Jurkat, Clone E6-1 (cell line): ENCODE results near the gene TCF7L2.
"Not testable (repeated sequence)": the region's sequence is repeated elsewhere in the genome, so short reads cannot be mapped to it uniquely, and the experiment has no call there.

Experiments used
- DNase-seq: peaks from one replicate; pipeline ENCODE4 v3.0.0-alpha.2; 2011; ENCODE audit warnings: low read depth, low spot score
- H3K4me3 ChIP-seq: 2 replicates; pipeline ENCODE4 v1.5.1; 2011; ENCODE audit warnings: mild to moderate bottlenecking, low read length, control low read depth, moderate library complexity

The TCF7L2 gene

DNA sequence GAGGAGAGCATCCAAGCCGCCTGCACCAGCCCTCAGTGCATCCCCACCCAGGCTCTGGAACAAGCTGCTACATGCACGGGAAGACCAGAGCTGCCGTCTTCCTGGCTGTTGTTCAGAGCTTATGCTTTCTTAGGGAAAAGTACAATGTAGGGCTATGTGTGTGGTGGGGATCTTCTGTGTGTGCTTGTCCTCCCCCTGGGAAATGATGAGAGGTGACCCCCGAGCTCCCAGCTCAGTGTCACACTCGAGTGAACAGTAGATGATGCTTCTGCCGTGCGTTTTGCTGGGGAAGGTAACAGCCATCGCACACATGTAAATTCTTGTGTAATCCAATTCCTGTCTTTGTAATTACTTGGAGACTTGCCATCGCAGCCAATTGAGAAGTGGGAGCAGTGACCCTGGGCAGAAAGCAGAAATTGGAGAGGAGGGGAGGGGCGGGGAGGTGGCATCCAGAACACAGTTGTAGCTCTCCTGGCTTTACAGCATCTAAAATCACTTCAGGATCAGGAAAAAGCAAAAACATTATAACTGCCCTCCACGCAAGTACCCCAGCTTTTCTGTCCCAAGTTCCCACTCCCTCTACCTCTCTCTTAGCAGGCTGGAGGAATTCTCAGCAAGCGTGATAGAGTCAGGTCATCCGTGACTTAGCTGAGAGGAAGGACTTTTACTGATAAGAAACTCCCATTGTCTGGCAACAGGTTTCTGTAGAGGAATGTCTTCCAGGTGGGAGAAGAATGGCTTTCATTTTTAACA, 149.6 kb downstream of the TCF7L2 start:
- no peak for DNase-seq
- H3K4me3 ChIP-seq, result no peak overlapping the region

DNA sequence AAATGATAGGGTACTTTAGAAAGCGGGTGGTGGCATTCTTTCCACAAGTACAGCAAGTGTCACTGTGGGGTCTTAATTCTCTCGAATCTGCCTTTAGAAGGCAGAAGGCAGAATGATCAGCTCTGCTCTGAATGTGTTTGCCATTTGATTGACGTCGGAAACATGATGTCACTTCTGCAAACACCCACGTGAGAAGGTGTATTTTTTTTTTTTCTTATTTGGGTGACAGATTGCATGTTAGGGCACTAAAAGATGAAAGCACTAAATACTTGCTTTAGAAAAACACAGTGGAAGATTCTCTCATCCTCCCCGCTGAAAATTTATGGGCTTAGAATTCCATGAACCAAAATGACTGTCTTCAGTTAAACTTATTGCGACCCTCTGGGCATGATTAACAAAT, 150.2 kb downstream of the TCF7L2 start:
- DNase-seq, result no peak
- no peak overlapping the region for H3K4me3 ChIP-seq

DNA sequence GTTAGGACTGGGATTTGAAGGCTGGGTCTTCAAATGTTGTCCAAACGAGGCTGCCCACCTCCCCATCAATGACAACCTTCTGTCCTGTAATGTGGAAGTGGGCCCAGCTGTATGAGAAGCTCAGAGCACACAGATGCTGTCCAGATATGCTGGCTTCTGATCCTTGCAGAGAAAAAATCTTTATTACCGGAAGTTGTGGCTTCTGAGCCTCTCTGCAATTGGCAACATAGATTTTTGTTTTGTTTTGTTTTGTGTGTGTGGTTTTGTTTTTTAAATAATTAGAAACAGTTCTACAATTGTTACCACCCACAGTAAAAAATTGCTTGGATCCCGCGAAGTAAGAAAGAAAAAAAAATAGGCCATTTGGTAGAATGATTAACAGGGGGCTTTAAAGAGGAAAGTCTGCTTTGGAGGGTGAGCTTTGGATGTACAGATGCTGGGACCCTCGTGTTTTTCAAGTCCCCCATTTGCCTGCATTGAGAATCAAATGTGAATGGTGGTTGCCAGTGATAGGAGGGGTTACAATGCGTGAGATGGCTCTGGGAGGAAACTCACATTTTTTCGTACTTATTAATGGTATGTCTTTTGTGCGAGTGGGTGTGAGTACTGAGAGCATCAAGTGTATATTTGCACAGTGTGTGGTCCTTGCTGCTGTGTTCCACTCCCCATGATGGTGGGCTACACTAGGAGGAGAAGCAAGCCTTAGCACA, 153.2 kb downstream of the TCF7L2 start:
- H3K4me3 ChIP-seq, result no peak overlapping the region

DNA sequence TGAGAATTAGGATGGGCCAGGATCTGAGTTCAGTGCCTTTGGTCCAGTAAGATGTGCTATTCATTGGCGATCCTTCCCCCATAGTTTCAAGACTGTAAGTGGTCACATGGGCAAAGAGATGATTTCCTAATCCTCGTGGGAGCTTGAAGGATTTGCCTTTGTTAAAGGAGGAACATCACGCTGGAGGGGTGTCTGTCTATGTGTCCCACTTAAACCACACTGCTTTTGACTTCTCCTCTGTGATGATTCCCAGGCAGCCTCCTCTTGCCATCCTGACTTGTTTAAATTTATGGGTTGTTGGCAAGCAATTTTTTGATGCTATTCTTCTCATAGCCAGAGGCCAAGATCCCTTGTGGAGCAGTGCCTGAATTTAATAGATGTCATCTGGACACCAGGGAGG, 154.0 kb downstream of the TCF7L2 start:
- no peak for DNase-seq
- H3K4me3 ChIP-seq, result no peak overlapping the region

More for the DNA sequence above, 153.2 kb downstream of the TCF7L2 start:
- DNase-seq, result peak; percentile 73

DNA sequence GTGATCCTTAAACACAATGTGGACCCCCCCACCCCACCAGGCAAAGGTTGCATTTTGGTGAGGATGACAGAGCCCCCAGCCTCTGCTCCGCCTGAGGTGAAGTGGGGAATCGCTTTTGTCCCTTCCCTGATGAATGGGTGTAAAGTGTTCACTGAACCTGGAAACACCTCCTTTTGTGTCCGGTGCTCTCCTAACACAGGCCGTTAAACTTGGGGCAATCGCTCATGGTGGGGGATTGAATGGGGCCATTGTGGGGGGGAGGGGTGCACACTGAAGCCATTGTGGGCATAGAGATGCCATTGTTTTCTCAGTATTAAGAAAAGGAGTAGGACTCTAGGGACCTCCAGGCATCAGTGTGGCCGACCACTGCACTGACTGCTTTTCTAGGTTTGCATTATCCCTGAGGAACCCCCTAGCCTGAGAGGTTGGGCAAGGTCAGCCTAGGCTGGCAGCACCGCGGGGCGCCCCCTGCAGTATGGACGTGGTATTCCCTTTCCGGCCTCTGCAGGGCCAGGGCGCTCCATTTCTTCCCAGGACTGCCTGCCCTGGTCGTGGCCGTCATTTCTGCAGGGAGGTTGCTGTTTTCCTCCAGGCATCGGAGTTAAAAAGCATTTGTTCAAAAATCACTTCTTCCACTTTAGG, 158.3 kb downstream of the TCF7L2 start:
- H3K4me3 ChIP-seq, result no peak overlapping the region
- no peak for DNase-seq

DNA sequence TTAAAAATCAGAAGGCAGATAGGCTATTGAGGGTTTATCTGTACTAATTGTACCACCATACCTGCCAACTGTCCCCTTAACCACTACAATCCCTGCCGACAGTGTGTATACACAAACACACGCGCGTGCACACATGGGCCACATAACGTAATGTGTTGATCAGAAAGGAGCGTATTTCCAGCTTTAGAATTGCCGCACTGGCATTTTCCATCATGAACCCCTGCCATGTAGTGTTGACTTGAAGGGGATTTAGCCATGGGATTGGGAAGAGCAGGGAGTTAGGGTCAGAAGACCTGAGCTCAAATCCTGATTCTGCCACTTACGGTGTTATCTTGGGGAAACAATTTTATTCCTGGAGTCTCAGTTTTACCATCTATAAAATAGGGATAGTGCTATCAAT, 158.9 kb downstream of the TCF7L2 start:
- no peak overlapping the region for H3K4me3 ChIP-seq
- no peak for DNase-seq

DNA sequence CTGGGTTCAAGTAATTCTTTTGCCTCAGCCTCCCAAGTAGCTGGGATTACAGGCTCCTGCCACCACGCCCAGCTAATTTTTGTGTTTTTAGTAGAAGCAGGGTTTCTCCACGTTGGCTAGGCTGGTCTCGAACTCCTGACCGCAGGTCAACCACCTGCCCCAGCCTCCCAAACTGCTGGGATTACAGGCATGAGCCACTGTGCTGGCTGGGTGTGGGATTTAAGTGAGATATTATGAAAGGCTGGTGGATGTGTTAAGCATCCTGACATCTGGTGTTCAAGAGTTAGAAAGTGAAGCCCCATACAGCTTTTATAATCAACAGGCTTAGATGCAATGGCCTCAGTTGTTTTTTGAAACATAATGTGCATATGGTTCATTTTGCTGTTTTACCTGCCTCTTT, 159.4 kb downstream of the TCF7L2 start:
- not testable (repeated sequence) for H3K4me3 ChIP-seq, DNase-seq

DNA sequence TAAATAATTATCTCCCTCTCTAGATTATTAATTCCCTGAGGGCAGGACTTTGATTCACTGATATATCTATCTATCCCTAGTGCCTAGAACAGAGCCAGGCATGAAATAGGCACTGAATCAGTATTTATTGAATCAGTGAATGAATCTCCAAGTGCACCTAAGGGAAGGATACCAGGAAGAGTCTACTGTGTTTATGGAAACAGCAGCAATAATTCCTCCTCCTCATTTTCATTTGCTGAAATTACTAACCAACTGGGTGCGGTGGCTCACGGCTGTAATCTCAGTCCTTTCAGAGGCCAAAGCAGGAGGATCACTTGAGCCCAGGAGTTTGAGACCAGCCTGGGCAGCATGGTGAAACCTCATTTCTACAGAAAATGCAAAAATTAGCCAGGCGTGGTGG, 161.2 kb downstream of the TCF7L2 start:
- no peak for DNase-seq

DNA sequence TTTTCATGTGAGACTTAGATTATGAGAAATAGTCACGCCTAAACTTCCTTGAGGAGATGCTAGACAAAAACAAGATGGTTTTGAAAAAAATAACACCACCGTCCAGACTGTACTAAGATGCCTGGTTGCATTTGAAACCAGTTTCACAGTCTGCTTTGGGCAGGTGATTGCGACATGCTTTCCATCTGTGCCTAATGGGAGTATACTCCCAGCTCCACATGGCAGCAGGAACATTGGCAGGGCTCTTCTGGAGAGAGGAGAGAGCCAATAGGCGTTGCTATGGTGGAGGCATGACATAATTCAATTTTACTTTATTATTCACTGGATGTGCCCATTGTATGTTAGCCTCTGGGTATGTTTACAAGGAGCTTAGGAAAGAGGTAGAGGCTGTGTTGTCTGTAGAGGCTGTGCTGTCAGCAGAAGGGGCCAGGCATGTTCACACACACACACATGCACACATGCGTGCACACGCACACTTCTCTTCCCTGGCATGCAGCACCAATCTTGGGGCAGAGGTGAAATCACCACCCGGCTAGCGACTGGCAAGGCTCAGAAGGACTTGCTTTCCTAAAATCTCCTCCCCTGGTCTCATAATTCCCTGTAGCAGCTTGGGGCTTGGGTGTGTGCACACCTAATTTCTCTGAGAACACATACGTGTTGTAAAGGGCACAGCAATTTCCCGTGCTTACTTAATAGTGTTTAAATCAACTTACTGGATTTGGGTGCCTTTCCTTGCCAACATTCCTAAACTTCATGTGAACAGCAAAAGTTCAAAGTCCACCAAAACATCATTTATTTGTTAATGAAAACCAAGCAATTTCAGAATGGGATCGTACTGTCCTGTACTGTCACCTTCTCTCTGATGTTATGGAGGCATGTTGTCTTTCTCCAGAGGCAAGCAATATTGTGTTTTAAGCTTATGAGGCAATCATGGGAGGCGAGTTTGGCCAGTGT, 162.1 kb downstream of the TCF7L2 start:
- no peak overlapping the region for H3K4me3 ChIP-seq
- DNase-seq, result no peak

More for the DNA sequence above, 161.2 kb downstream of the TCF7L2 start:
- H3K4me3 ChIP-seq, result no peak overlapping the region

DNA sequence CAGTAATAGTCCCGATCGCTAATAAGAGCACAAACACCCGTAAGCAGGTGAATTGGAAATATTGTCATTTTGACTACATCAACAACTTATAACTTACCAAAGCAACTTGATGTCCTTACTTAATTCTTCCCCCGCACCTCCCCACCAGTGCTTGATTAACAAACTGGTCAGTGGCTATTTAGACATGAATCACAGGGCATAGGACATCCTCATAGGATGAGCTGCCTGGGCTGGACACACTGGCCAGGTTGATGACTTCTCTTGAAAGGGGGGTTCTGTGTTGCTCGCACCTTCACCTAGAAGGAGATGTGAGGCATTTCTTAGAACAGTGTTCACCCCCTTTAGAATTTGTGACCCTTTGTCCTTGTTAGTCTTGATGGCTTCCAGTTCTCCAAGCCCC, 163.2 kb downstream of the TCF7L2 start:
- DNase-seq, result no peak
- H3K4me3 ChIP-seq, result no peak overlapping the region

DNA sequence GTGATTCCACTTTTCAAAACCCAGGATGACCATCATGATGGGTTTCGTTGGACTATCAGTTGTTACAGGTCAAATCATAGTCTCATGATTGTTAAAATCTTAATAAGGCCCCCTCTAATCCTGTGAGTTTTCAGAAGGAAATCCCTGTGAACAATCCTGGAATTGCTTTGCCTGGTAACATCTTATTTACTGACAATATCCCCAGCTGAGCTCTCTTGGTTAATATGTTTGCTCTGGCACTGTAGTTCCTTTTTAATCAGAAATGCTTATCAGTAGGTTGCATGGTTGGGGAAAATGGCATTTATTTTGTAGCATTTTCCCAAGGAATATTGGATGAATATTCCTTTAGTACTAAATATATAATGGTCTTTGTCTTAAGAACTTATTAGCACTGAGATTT, 163.9 kb downstream of the TCF7L2 start:
- no peak overlapping the region for H3K4me3 ChIP-seq
- DNase-seq, result no peak

DNA sequence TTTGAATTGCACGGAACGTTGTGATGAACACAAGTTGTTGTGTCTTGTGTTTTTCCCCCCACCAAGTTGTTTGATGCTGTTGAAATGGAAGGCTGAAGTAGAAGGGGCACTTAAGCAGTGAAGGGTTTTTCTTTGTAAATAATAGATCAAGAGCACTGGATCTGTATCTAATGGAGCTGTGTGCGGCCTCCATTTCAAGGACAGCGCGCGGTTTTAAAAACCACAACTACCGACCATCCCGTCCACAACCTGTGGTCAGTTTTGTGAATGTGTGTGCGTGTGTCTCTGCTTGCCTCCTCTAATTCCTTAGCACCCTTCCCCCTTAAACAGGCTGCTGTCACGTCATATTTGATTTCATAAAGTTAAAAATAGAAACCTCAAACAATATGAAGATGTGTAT, 165.5 kb downstream of the TCF7L2 start:
- no peak for DNase-seq
- no peak overlapping the region for H3K4me3 ChIP-seq

DNA sequence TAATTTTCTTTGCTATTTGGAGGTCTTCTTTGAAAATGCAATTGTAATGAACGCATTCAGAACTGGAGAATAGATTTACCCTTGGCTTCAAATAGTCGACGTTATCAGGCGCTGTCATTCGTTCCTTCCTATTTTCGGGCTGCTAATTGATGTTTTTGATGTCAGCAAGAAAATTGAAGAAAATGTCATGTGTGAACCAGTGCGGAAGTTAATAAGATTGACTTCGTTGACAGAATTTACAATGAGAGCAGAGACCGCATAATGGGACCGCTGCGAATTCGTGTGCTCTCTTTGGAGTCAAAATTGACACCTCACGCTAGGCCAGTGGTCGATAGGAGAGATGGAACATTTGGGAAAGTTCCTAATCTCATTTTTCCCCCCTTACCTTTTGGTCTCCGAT, 168.8 kb downstream of the TCF7L2 start:
- H3K4me3 ChIP-seq, result no peak overlapping the region
- no peak for DNase-seq

DNA sequence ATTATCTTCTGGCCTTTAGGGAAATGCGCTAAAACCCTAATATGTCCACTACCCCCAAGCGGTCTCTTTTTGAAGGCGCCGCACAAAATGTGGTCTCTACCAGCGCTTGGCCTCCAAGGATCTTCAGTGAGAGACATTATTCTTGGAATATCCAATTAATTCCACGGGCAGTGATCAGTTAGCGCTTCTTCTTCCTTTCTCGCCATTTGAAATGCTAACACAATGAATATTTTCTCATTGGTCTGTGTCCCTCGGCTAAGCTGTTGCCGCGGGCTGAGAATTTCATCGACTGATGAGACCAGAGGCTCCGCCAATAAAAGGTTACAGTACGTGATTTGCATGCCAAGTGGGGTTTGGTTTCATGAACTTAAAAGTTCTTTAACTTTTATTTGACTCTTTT, 169.8 kb downstream of the TCF7L2 start:
- H3K4me3 ChIP-seq, result no peak overlapping the region
- no peak for DNase-seq

DNA sequence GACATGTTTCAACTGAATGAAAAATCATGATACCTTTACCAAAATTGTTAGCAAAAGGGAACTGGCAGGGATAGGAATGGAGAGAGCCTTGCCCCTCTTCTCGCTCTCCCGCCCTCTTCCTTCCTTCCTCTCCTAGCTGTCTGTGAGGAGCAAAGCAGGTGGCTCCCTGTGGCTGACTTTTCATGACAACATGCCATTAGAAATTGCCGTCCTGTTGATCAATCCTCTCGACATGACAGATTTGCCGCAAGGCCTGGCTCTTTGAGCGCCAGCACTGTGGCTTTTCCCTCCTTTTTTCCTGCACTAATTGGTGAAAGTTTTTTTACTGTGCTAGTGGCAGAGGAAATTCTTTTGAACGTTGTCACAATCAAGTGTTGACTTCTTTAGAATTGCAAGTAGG, 171.1 kb downstream of the TCF7L2 start:
- H3K4me3 ChIP-seq, result no peak overlapping the region
- no peak for DNase-seq

DNA sequence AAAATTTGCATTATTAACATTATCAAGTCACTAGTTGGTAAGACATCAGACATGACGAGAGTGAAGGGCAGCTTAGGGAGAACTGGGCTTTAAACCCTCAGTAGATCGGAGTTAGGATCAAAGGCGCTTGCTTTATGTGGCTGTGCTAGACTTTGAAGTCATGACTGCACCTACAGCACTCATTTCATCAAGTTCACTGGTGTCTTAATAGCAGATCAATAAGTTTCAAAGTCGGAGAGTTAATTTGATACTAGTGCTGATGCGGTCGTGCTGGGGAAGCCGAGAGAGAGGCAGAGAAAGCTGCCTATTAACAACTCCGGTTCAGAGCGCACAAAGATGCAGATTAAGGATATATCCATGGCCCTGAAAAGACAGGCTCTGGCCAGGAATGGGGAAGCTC, 172.9 kb downstream of the TCF7L2 start:
- no peak for DNase-seq
- H3K4me3 ChIP-seq, result no peak overlapping the region

DNA sequence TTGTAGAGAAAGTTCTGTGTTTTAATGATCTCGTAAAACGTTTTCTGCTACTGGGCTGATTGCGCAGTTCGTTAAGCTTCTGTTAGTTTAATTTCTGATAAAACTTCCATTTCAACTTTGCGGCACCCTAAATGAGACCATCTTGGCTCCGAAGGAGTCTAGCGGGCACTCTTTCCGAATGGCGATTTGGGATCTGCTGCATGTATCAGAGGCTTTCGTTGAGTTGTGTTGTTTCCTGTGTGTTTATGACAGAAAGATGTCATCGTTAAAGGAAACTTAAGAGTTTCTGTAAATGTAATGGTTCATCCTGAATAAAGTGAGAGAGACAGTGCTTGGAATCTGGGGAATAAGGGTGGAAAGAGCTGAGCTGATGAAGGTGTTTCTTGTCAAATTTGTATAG, 174.7 kb downstream of the TCF7L2 start:
- no peak overlapping the region for H3K4me3 ChIP-seq
- no peak for DNase-seq

DNA sequence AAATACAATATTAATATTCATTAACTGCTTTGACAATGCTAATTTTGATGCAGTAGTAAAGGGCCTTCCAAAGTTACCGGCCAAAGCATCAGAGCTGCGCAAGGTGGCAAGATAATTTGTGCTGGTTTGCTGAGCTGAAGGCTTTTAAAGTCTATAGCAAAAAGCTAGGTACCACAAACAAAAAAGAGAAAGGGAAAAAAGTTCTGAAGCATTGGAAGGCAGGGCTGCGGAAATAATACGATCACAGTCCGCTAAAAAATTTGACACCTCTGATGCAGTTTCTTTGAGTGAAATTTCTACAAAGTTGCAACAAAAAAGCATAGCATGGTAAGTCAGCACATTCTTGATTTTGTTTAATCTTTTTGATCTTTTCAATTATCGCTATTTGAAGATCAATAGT, 175.6 kb downstream of the TCF7L2 start:
- DNase-seq, result no peak
- no peak overlapping the region for H3K4me3 ChIP-seq
